GM10847 (cell line): ENCODE results near the gene GLT6D1.

ENCODE experiments used
- POLR2A ChIP-seq: IDR thresholded peaks from 2 replicates; pipeline ENCODE4 v1.6.1; 2011; ENCODE audit not compliant: insufficient read length; ENCODE audit errors: extremely low read depth

GLT6D1 gene

DNA sequence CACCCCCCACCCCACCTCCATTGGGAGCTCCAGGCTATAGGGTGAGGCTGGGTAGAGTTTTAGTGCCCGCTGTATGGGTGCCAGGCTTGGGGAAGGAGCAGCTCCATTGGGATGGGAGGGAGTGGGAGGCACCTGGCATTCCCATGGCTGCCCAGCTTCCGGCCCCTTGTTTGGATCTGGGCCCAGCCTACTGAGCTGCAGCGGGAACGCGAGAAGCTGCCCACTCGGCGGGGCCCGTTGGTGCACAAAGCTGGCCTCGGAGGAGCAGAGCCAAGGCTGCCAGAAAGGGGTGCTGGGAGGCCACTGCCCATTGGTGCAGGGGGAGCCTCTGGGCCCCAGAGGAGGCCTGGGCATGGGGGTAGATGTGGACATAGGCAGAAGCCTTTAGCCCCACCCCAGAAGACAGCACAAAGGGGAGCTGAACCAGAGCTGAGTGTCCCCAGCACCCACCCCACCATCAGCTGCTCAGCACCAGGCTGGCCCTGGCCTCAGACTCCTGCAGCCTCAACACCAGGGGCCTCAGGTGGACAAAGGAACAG is 28.2 kb upstream of the GLT6D1 start:
- TF ChIP-seq POLR2A, result no peak

DNA sequence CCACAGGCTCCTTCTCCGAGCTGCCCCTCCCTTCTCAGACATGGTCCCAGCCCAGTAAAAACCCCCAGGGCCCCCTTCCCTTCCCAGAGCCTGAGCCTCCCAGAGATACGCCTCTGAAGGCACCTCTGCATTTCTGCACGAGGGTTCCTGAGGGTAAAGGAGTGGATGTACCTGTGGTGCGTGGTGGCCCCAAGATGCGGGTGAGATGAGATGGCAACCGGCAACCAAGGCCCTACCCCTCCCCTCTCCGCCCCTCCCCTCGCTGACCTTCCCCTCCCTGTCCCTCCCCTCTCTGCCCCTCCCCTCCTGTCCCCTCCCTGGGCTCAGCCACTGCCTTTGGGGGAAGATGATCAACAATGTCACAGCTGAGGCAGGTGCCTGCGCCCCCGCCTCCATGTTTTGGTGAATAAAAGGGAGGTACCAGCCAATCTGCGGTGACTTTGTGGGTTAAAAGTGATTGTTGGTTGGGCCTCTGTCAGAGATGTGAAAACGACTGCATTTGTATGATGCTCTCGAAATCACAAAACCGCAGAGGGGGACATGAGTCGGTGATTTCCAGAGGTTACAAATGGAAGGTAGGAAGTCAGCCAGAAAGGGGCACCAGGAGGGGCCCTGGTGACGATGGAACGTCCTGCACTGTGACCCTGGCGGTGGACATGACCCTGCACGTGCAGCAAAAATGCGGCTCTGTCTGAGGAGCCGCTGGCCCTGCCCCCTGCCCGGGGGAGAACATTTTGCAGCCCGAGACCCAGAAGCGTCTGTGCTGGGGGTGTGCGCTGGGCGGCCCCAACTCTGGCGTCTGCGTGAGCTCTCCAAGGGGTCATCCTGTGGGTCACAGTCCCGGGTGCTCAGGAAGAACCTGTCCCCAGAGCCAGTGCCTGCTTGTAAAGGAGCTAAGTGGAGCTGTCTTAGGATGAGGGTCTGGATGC is 27.5 kb upstream of the GLT6D1 start:
- TF ChIP-seq POLR2A, result no peak

DNA sequence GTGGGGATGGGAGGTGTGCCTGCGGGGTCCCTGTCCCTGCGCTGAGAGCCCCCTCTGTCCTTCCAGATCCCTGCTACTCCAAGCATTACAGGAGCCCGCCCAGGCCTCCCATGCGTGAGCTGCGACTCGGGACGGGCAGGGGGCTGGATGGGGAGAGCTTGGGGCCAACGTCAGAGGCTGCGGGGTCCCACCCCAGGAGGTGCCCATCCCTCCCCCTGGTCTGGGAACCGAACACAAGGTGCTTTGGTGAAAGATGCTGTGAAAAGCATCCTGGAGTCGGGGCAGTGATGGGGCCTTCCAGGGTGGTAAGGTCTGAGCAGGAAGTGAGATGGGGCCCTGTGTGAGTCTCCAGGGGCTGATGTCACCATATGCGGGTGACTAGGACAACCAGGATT is 26.5 kb upstream of the GLT6D1 start:
- no peak for TF ChIP-seq POLR2A

DNA sequence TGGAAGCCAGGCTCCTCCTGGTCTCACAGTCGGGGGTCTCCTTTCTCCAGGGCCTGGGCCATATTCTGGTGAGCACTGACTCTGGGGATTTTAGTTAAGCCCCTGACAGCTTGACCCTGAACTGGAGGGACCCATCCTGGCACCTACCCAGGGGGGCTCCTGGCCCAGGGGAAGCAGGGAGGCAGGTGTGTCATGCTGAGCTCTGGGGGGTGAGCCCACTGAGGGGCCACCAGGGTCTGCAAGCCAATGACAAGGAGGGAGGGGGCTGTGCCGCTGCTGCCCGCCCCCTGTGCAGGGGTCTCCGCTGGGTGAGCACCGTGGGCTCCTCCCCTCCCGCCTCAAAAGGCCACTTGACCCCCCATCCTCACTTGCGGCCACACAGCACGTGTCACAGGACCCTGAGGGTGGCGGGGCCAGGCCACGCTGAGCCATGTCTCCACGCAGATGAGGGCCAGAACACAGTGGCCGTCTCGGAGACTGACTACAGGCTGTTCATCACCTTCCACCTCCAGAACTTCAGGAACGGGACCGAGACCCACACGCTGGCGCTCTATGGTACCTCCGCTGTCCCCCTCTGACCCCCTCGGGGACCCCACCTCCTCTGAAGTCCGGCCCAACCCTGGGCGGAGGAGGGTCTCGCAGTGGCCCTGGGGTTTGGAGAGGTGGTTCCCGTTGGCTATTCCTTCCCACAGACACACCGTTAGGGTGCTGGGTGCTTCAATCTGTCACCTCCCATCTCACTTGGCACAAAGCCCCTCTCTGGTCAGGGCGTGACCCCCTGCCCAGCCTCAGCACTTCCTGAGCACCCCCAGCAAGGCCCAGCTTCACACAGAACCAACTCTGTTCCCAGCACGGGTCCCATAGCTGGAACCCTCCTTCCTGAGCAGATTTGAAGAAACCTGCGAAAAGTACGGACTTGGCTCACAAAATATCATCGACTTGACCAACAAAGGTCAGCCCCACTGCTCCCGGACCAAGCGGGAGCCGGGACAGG is 25.8 kb upstream of the GLT6D1 start:
- TF ChIP-seq POLR2A, result no peak

DNA sequence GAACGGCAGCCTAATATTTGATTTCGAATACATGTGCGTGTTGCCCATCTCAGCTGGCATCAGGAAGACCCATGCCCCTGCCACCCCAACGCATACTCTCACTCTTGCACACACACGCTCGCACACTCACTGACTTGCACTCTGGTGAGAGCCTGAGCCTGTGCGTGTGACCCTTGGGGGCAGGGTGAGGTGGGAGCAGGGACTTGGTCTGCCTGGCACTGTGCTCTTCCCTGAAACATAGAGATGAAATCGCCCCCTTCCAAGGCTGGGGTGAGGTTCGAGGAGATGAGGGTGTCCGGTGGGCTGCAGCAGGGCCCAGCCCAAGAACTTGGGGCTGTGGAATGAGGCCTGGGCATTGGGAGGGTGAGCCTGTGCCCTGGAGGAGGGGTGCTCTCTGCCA is 24.9 kb upstream of the GLT6D1 start:
- no peak for TF ChIP-seq POLR2A

DNA sequence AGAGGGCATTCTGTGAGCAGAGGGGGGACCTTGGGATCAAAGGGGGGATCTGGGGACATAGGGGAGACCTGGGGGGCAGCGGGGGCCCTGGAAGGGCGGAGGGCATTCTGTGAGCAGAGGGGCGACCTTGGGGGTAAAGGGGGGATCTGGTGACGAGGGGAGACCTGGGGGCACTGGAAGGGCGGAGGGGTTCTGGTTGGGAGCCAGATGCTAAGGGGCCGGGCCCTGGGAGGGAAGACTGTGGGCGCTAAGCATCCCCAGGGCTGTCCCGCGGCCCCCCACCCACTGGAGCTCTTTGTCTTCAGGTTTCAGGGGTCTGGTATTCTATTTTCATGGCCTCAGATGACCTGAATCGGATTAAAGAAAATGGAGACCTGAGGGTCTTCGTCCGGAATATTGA is 24.5 kb upstream of the GLT6D1 start:
- TF ChIP-seq POLR2A, result no peak

DNA sequence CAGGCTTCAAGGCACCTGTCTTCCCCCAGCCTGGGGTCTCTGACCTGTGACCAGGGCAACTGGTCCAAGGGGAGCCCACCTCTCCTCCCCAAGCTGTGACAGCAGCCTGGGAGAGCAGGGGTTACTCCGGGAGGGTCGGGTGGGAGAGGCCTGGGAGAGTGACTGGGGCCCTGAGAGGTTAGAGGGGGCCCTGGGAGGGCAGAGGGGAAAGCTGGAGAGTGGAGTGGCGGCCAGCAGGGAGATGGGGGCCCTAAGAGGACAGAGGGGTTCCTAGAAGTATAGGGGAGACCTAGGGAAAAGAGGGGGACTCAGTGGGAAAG is 24.1 kb upstream of the GLT6D1 start:
- no peak for TF ChIP-seq POLR2A

DNA sequence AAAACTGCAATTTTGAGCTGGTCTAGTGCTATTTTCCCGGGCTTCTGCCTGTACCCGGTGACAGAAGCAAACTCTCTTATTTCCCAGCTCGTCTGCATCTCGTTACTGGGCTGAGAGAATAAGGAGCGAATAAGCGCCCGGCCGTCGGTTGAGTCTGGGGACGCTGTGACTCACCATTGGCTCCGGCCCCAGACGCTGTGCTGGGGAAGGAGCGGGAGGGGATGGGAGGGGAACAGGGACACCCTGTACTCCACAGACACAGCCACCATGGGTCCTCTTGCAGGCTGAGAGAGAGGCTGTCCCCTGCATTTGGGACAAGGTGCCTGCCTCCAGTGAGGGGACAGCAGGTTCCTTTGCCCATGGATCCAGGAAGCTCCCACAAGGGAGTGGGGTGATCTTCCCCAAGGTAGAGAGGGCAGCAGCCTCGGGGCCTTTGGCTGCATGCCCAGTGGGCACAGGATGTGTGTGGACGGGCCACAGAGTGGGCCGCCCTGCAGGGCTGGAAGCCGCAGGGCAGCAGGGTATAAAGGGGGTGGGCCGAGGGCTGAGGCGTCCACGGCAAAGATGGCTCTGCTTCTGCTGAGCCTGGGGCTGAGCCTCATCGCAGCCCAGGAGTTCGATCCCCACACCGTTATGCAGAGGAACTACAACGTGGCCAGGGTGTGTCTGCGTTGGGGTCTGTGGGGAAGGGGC is 23.6 kb upstream of the GLT6D1 start, which contains the start of gene LCN9:
Gene LCN9 (plus strand): TSS at position 552 of the 693 bp plus-strand sequence. CDS start 13 bp downstream, at position 565.
- TF ChIP-seq POLR2A, result no peak

DNA sequence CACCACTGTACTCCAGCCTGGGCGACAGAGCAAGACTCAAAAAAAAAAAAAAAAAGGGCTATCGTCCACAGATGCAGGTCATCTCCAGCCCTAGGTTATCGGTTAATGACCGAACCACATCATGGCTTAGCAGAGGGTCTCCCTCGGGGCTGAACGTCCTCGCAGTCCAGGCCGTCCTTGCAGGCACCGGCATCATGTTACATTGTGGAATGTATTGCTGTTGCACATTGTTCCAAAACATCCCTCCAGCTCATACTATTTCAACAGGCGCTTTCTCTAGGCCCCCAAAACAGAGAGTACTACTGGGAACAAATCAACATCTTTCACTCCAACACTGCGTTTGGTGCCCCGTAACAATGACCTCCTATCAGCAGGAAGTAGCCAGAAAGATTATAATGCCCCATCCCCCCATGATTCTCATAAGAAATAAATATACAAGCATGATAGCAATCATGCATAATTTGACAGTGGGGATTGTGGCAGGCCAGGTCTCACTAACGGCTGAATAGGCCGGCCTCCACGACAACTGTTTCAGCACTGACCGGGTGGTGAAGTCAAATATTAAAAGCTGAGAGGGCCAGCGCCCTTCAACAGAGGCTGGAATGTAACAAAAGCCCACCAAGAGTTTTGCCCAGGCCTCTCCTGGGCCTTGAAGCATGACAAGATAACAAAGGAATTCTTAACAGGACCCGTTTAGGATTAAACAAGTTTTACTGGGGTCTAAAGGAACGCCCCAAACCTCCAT is 22.6 kb upstream of the GLT6D1 start:
- TF ChIP-seq POLR2A, result no peak

DNA sequence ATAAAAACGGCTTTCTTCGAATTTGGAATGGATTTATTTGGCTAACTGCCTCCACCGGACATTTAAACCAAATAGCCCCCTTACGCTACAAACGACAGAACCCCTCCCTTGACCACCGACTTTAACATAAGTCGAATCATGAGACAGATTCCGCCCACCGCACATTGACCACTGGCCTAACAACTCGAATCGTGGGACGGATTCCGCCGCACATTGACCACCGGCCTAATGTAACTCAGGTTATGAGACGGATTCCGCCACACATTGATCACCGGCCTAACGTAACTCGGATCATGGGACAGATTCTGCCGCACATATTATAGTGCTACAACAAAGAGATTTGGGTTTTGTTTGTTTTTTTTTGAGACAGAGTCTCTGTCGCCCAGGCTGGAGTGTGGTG is 21.1 kb upstream of the GLT6D1 start:
- no peak for TF ChIP-seq POLR2A

DNA sequence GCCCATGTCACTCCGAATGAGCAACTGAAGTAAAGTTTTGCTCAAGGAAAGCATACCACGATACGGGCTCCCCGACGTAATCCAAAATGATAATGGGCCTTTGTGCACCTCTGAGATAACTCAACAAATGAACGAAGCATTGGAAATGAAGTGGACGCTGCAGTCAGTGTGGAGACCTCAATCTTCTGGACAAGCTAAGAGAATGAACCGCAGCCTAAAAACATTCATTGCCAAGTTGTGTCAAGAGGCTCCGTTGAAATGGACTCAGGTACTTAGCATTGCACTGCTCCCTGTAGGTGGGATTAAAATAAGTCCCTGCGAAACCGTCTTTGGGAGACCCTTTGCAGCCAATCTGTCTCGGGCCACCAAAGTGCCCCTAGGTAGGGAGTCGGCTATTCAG is 19.9 kb upstream of the GLT6D1 start:
- no peak for TF ChIP-seq POLR2A

DNA sequence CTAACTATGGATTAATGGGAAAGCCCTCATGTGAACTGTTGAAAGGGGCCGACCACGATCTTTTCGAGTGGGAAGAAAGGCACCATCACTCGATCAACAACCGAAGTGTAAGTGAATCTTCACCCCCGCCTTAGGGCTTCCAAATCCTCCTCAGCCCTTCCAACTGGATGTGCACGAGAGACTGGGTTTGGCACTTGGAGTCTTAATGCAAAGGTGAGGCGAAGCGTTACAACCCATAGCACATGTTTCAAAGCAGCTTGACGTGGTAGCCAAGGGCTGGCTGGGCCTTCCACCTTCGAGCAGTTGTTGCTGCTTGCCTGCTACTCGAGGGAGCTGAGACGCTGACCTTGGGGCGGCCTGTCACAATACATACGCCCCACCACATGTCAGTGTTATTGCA is 18.1 kb upstream of the GLT6D1 start:
- TF ChIP-seq POLR2A, result no peak

DNA sequence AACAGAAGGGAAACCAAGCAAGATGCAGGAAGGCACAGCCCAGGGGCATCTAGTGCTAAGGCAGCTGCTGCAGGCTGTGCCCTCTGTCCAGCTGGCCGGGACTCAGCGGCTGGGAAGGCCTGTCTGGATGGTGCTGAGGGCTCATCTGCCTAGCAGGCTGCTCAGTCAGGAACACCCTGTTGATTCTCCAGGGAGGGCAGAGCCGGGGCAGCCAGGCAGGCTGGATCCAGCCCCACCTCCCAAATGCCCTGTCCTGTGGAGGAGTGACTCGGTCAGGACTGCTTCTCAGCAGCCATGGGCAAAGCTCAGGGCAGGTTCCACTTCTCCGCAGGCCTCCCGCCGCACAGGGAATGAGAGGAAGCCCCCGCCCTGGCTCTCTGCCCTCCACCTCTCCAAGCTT is 16.0 kb upstream of the GLT6D1 start:
- no peak for TF ChIP-seq POLR2A

DNA sequence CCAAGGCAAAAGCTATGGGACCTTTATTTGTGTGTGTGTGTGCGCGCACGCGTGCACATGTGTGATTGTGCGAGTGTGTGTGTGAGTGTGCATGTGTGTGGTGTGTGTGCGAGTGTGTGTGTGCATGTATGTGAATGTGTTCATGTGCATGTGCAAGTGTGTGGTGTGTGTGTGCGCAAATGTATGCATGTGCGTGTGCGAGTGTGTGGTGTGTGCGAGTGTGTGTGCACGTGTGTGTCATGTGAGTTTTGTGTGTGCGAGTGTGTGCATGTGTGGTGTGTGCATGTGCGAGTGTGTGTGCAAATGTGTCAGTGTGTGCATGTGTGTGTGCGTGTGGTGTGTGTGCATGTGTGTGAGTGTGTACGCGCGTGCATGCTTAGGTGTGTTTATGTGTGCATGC is 11.1 kb upstream of the GLT6D1 start:
- TF ChIP-seq POLR2A, result no peak
